Frontal cortex (tissue), 4 donors: ENCODE measurements around the gene KAT2B. TPM values are rescaled to one million over a fixed set of nuclear protein-coding genes. Genes with fewer than 3 reads are reported as not detected.
A peak's percentile ranks its signal among the peaks of the same experiment; 100 is the strongest.

Experiments
- DNase-seq, 2 donors: peaks; one replicate each; pipeline ENCODE4 v3.0.0; 2012; ENCODE audit warnings: low spot score in 2 of 2
- FAIRE-seq: peaks from 2 replicates; lab custom pipeline; 2012; peaks lifted over from hg19 to GRCh38; lab: Jason Lieb, UNC
- small RNA-seq: library from RNA; depleted of rRNA; stranded (forward); fragments of <200 nt; gene quantifications from one replicate; pipeline ENCODE3, GENCODE V24; 2014
- total RNA-seq: library from RNA; depleted of rRNA; stranded (reverse); fragments of >200 nt; gene quantifications from one replicate; pipeline ENCODE4 v1.2.3, GENCODE V29; 2014
- donor health status: control.
- donor health status: control.
- donor health status: control.

KAT2B gene
- total RNA-seq, 1 donor from 2014 or later: 10.2 TPM

- DNase-seq: peak; percentile 79 to 94
- FAIRE-seq: peak; percentile 65
Measured at GRCh38 chr3:20185679-20186599, 145.7 kb downstream of the KAT2B start, which contains the start of gene SGO1. TSS of gene SGO1 (minus strand) at chr3:20186206. CDS start at chr3:20184027, 2,179 bp downstream.

- peak; percentile 5 to 12 for DNase-seq
- no peak for FAIRE-seq
Measured at GRCh38 chr3:20186600-20187004, 146.4 kb downstream of the KAT2B start.

GRCh38 chr3:20190991-20191390, 150.7 kb downstream of the KAT2B start:
- no peak for FAIRE-seq
- no peak for DNase-seq

- no peak for FAIRE-seq
Measured at GRCh38 chr3:20194793-20195460, 154.7 kb downstream of the KAT2B start.

GRCh38 chr3:20197775-20198174, 157.5 kb downstream of the KAT2B start:
- DNase-seq: no peak
- FAIRE-seq: no peak

More at GRCh38 chr3:20194793-20195460, 154.7 kb downstream of the KAT2B start:
- no peak for DNase-seq

- no peak for DNase-seq
Measured at GRCh38 chr3:20201143-20201542, 160.9 kb downstream of the KAT2B start.

More at GRCh38 chr3:20201143-20201542, 160.9 kb downstream of the KAT2B start:
- FAIRE-seq: no peak

Small RNAs within 50 kb of the gene (small RNA-seq; reads per million reads assigned to genes)
- gene MIR3135A (not detected), gene RNU4-85P (not detected), gene RPL39P18 (not detected)

Other genes starting within 250 kb of the KAT2B start
- gene EFHB, start 106.2 kb upstream of the KAT2B start, total RNA-seq: 0.41 TPM
- gene RAB5A, start 93.3 kb upstream of the KAT2B start, total RNA-seq: 74.2 TPM
- gene PP2D1, start 28.2 kb upstream of the KAT2B start, total RNA-seq: not detected
- 1.6 TPM for gene SGO1, start 145.8 kb downstream of the KAT2B start, total RNA-seq